GM21723 (cell line): Measurements from ENCODE around the gene NOPCHAP1.
A peak's percentile ranks its signal among the peaks of the same experiment; 100 is the strongest.
"Not testable (repeated sequence)": the region's sequence is repeated elsewhere in the genome, so short reads cannot be mapped to it uniquely, and the experiment has no call there.

ENCODE experiments used
- ATAC-seq: cut with Tn5 transposase; IDR thresholded peaks from one replicate; pipeline ENCODE4 v1.9.1; 2021; ENCODE audit warnings: mild to moderate bottlenecking, moderate library complexity; ENCODE audit not compliant: unreplicated experiment

NOPCHAP1 gene

GRCh38 chr12:104986022-104986941, at the start of gene NOPCHAP1:
TSS of gene NOPCHAP1 (plus strand) at chr12:104986316. CDS start at chr12:104986353, 37 bp downstream.
- ATAC-seq = peak; percentile 97

- no peak for ATAC-seq
Observed at GRCh38 chr12:104938371-104938770, 47.7 kb upstream of the NOPCHAP1 start.

- ATAC-seq = no peak
Observed at GRCh38 chr12:104939089-104939488, 47.0 kb upstream of the NOPCHAP1 start.

- ATAC-seq = no peak
Observed at GRCh38 chr12:104941454-104941853, 44.7 kb upstream of the NOPCHAP1 start.

GRCh38 chr12:104942075-104942474, 44.0 kb upstream of the NOPCHAP1 start:
- no peak for ATAC-seq

- ATAC-seq = not testable (repeated sequence)
Observed at GRCh38 chr12:104943401-104943800, 42.7 kb upstream of the NOPCHAP1 start.

GRCh38 chr12:104944252-104944651, 41.9 kb upstream of the NOPCHAP1 start:
- ATAC-seq = no peak

- ATAC-seq = not testable (repeated sequence)
Observed at GRCh38 chr12:104948716-104949115, 37.4 kb upstream of the NOPCHAP1 start.

- ATAC-seq = no peak
Observed at GRCh38 chr12:104951759-104952509, 34.2 kb upstream of the NOPCHAP1 start.

- no peak for ATAC-seq
Observed at GRCh38 chr12:104952816-104953215, 33.3 kb upstream of the NOPCHAP1 start.

GRCh38 chr12:104953323-104953722, 32.8 kb upstream of the NOPCHAP1 start:
- ATAC-seq = no peak

- ATAC-seq = no peak
Observed at GRCh38 chr12:104955703-104956102, 30.4 kb upstream of the NOPCHAP1 start.

- no peak for ATAC-seq
Observed at GRCh38 chr12:104956870-104957718, 29.0 kb upstream of the NOPCHAP1 start.

GRCh38 chr12:104957719-104958000, 28.5 kb upstream of the NOPCHAP1 start:
- peak; percentile 34 for ATAC-seq

- ATAC-seq = peak; percentile 73
Observed at GRCh38 chr12:104958001-104958804, 27.9 kb upstream of the NOPCHAP1 start, which contains the start of gene SLC41A2. TSS of gene SLC41A2 (minus strand) at chr12:104958290. CDS start at chr12:104928527, 29,763 bp downstream.

GRCh38 chr12:104958805-104959334, 27.2 kb upstream of the NOPCHAP1 start:
- no peak for ATAC-seq

GRCh38 chr12:104959335-104959841, 26.7 kb upstream of the NOPCHAP1 start:
- ATAC-seq = no peak

GRCh38 chr12:104960464-104960863, 25.7 kb upstream of the NOPCHAP1 start:
- no peak for ATAC-seq

GRCh38 chr12:104963757-104964156, 22.4 kb upstream of the NOPCHAP1 start:
- no peak for ATAC-seq
